HG02798 (cell line): ENCODE data around the gene NEIL1.
"Not testable (repeated sequence)": the region's sequence is repeated elsewhere in the genome, so short reads cannot be mapped to it uniquely, and the experiment has no call there.

Experiments used
- ATAC-seq: cut with Tn5 transposase; IDR thresholded peaks from one replicate; pipeline ENCODE4 v1.9.1; 2021; ENCODE audit warnings: mild to moderate bottlenecking; ENCODE audit not compliant: unreplicated experiment, poor library complexity

The NEIL1 gene

GRCh38 chr15:75332093-75332492, 14.7 kb upstream of the NEIL1 start:
- ATAC-seq: not testable (repeated sequence)

- peak; percentile 58 for ATAC-seq
These were observed 13.0 kb upstream of the NEIL1 start for GRCh38 chr15:75333654-75334419.

- ATAC-seq: no peak
These were observed 11.5 kb upstream of the NEIL1 start for GRCh38 chr15:75335313-75335704.

- ATAC-seq: peak; percentile 71
These were observed 11.0 kb upstream of the NEIL1 start, which contains the start of gene COMMD4 for GRCh38 chr15:75335705-75336355. Gene COMMD4 (plus strand): TSS chr15:75336063. CDS start chr15:75336090, 27 bp downstream.

- ATAC-seq: no peak
These were observed 8.1 kb upstream of the NEIL1 start for GRCh38 chr15:75338661-75339240.

- ATAC-seq: no peak
These were observed 7.2 kb upstream of the NEIL1 start for GRCh38 chr15:75339531-75340240.

GRCh38 chr15:75342221-75342620, 4.6 kb upstream of the NEIL1 start:
- ATAC-seq: no peak

GRCh38 chr15:75343953-75344352, 2.9 kb upstream of the NEIL1 start:
- not testable (repeated sequence) for ATAC-seq

- ATAC-seq: peak; percentile 53
These were observed 589 bp downstream of the NEIL1 start for GRCh38 chr15:75347222-75348033.

- ATAC-seq: no peak
These were observed 1.3 kb downstream of the NEIL1 start for GRCh38 chr15:75348034-75348561.

GRCh38 chr15:75348562-75349350, 1.9 kb downstream of the NEIL1 start:
- no peak for ATAC-seq

GRCh38 chr15:75349351-75349669, 2.5 kb downstream of the NEIL1 start:
- not testable (repeated sequence) for ATAC-seq

GRCh38 chr15:75349851-75350588, 3.2 kb downstream of the NEIL1 start:
- ATAC-seq: no peak

GRCh38 chr15:75350601-75351361, 3.9 kb downstream of the NEIL1 start:
- no peak for ATAC-seq

- ATAC-seq: no peak
These were observed 5.6 kb downstream of the NEIL1 start for GRCh38 chr15:75352186-75353080.

- ATAC-seq: no peak
These were observed 6.8 kb downstream of the NEIL1 start for GRCh38 chr15:75353604-75354003.

- ATAC-seq: no peak
These were observed 7.6 kb downstream of the NEIL1 start for GRCh38 chr15:75354454-75354853.
